Cortex of kidney (tissue), 1 donor: ENCODE data around the gene IDI1.
"Not testable (repeated sequence)": the region's sequence is repeated elsewhere in the genome, so short reads cannot be mapped to it uniquely, and the experiment has no call there.

Experiments
- DNase-seq: peaks from one replicate; lab custom pipeline; 2025; lab: John Stamatoyannopoulos, UW

IDI1 gene

GRCh38 chr10:1048732-1049424 is at the start of gene IDI1:
Gene IDI1 (minus strand): TSS chr10:1049119. CDS start chr10:1049003, 116 bp downstream.
- peak; percentile 99 for DNase-seq

DNA sequence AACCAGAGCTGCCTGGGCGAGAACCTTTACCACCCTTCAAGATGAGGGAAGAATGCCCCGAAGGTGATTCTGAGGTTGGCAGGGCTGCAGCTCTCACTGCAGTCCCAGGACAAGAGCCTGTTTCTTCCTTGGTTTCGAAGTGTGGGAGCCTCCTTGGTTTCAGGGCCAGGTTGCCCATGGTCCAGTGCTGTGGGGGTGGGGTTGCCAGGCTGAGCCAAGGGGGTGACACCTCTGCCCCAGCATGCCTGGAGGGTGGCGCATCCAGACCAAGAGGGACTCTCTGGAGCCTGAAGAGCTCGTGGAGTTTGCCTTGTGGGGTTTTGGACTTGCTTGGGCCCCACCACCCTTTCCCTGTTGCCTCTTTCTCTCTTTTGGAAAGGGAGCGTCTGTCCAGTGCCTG is 48.5 kb upstream of the IDI1 start:
- DNase-seq, result no peak

GRCh38 chr10:1096287-1096889 is 47.5 kb upstream of the IDI1 start:
- DNase-seq, result no peak

GRCh38 chr10:1095498-1095897 is 46.6 kb upstream of the IDI1 start:
- DNase-seq, result no peak

DNA sequence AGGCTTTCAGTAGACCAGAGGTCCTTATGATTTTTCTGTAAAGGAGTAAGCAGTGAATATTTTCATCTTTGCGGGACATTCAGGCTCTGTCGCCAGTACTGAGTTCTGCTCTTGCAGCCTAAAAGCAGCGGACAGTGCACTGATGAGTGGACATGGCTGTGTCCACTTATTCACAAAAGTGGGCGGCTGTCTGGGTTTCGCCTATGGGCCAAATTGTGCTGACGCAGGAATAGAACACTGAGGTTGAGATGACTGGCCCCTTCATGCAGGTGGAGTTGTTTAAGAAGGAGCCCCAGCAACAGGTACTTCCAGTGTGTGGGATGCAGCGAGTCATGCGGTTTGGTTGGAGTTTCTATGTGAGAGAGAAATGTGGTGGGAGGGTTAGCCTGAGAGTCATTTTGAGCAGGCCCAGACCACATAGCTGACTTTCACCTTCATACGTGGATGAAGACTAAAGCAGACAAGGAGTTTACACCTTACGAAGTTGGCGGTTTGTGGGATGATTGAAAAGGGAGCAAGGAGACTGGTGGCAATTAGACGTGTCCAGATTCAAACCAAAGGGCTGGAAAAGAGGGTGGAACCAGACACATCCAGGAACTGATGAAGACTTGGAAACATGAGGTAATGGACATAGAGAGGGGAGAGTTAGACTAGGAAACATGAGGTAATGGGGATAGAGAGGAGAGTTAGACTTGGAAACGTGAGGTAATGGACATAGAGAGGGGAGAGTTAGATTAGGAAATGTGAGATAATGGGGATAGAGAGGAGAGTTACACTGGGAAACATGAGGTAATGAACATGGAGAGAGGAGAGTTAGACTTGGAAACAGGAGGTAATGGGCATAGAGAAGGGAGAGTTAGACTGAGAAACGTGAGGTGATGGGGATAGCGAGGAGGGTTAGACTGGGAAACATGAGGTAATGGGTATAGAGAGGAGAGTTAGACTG is 45.5 kb upstream of the IDI1 start:
- no peak for DNase-seq

- DNase-seq, result no peak
These were observed 44.8 kb upstream of the IDI1 start for GRCh38 chr10:1093696-1094095.

DNA sequence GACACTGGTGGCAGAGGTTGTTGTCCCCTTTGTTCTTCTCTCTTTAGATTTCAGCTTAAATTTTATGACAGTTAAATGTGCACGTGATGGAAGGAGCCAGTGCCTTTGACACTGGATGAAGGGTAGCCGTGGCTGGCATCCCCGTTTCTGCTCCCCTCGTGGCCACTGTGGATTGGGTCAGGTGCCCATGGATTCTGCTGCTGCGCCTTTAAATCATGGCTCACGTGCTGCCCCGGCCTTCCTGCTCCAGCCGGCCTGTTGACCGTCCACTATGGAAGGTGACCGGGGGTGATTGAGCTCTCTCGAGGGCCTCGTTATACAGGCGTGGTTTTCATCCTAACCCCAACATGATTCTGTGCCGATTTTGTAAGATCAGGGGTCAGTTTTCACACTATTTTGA is 41.8 kb upstream of the IDI1 start:
- no peak for DNase-seq

DNA sequence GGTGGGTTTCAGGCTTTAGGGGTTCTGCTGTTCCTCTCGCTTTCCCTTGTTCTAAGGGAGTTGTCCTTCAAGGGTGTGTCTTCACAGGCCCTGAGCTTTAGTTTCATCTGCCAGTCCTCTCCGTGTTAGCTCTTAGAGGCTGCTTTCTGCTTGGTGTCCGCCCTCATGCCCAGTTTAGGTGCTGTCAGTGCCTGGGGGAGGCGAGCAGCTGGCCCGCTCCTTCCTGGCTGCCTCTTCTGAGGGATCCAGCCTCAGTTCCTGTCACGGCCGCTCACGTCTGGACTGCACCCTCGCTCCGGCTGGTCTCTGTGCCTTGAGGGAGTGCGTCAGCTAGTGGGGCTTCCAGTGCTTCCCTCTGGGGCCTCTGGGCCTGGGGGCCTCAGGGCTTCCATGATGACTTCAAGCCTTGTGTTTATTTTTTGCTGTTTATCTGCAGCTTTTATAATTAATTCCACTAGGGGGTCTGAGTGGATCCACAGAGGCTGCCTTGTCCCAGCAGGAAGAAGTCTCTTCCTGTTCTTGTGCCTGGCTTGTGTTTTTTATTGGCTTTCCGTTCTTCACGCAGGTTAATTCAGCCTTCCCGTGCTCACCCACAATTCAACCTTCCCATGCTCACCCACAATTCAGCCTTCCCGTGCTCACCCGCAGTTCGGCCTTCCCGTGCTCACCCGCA is 40.2 kb upstream of the IDI1 start:
- no peak for DNase-seq

DNA sequence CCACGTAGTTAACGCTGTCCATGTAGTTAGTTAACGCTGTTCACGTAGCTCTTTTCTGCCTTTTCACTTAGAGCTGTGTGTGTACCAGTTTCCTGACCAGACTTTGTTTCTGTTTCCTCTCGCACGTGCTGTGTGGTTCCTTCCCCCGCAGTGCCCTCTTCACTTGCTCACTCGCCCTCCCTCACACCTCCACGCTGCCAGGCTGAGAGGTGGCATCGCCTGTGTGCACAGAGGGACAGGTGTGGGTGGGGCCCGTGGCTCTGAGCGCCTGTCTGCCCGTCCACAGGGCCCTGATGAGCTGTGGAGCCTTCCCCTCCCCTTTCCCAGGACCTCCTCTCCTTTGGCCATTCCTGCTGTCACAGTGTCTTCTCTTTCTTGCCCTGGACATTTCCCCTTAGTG is 37.9 kb upstream of the IDI1 start:
- DNase-seq, result no peak

DNA sequence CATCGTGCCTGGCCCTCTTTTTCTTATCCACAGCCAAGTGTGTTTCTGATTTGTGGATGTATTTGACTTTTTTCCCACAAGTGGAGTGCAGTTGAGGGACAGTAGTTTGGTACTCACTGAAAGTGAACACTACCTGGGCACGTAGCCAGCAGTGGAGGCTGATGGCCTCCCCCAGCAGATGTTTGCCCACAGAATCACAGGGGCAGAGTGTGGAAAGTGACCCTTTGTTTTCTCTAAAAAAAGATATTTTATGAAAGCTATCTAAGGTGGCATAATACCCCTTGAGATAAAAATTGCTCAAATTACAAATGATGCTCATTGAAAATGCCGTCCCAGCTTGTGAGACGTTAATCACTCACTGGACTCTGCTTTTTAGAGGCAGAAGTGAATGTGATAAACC is 36.3 kb upstream of the IDI1 start:
- no peak for DNase-seq

DNA sequence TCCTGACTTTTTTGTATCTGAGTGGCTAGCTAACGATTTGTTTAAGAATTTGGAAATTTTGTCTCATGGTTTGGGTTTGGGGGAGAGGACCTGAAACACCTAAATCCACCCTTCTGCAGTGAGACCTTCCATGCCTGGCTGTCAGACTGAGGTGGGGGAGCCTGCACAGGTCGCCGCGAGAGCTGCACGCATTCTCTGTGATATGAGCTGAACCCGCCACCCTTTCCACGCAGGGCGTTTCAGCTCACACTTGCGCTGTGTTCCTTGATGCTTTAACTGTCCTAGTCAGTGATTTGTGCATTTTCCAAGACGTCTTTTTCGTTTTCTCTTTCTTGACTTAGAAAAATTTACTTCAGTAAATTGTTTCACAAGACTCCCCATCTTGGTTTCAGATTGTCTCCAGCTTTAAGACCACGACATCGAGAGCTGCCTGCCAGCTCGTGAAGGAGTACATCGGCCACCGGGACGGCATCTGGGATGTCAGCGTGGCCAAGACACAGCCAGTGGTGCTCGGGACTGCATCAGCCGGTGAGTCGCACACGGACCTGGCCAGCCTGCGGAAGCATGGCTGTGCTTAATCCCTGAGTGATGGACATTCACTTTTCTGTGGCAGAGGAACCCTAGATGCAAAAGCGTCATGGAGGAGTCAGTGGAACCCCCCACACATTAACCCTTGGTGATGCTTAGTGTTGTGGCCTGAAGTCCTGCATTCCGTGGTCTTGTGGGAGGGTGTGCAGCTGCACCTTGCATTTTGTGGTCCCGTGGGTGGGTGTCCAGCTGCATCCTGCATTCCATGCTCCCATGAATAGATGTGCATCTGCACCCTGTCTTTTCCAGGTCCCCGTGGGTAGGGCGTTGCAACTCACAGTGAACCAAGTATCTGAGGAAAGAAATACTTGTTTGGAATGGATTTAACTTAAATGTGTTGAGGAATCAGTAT is 35.4 kb upstream of the IDI1 start:
- no peak for DNase-seq

DNA sequence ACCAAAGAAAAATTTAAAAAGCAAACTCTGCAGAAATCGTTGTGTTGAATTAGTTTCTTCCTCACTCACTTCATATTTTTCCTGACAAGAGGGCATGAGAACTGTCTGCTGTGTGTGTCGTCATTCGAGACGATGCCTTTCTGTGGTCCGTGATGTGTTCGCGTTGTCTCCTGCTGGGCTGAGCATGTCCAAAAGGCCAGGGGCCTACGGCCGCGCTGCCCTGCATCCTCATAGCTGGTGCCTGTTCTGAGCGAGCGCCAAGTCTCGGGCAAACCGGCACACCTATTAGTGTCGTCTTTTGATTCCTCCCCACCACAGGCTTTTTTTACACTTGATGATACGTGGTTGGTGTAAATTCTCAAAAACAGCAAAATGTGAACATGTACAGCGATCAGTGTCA is 34.7 kb upstream of the IDI1 start:
- DNase-seq, result no peak

DNA sequence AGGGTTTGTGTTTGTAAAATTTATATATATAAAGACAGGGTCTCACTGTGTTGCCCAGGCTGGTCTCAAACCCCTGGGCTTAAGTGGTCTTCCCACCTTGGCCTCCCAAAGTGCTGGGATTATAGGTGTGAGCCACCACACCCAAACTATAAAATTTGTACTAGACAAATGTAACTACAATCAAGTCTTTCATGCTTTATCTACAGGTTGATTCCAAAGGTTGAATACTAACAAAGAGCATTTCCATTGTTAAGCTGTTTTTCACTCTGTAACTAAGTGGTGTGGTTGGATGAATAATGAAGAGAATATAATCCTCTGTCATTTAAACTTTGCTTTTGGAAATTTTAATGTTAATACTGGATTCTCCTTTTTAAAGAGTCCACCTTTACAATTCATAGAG is 29.7 kb upstream of the IDI1 start:
- no peak for DNase-seq

- DNase-seq, result no peak
These were observed 25.9 kb upstream of the IDI1 start for GRCh38 chr10:1074748-1075308.

GRCh38 chr10:1074052-1074747 is 25.3 kb upstream of the IDI1 start:
- DNase-seq, result no peak

GRCh38 chr10:1070919-1071318 is 22.0 kb upstream of the IDI1 start:
- DNase-seq, result no peak

DNA sequence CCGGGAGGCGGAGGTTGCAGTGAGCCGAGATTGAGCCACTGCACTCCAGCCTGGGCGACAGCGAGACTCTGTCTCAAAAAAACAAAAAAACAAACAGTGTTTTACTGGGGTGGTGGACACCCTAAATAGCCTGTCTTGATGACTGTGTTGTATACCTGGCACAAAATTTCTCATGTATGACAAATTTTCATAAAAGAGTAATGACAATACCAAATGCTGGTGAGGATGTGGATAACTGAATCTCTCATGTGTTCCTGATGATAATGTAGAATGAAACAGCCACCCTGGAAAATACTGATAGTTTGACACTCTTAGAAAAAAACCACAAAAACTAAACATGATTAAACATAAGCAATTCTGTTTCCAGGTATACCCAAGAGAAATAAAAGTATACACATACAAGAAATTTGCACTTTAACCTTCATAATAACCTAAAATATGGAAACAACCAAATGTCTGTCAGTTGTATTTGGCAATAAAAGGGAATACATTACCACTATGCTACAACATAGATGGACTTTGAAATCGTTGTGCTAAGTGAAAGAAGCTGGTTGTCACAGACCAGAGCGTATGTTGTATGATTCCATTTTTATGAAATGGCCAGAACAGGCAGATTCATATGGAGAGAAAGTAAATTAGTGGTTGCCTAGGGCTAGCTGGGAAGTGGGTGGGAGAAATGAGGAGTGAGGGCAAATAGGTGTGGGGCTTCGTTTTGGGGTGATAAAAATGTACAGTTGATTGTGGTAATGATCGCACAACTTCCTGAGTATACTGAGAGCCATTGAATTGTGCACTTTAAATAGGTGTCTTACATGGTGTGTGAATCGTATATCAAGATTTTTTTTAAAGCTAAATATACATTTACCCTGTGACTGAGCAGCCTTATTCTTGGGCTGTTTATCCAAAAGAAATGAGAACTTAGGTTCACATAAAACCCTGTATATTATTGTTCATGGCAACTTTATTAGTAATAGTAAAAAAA is 19.8 kb upstream of the IDI1 start:
- DNase-seq, result no peak

- DNase-seq, result not testable (repeated sequence)
These were observed 17.8 kb upstream of the IDI1 start for GRCh38 chr10:1066734-1067133.

GRCh38 chr10:1064964-1065247 is 16.0 kb upstream of the IDI1 start:
- no peak for DNase-seq
